LHCN-M2 (cell line): ENCODE data around the gene FOSB. TPM values are rescaled to one million over a fixed set of nuclear protein-coding genes. Genes with fewer than 3 reads are reported as not detected.

Source experiments
- DNase-seq: peaks from one replicate; pipeline ENCODE4 v3.0.0-alpha.2; 2012; ENCODE audit warnings: low read depth
- total RNA-seq: library from RNA; depleted of rRNA; stranded (reverse); fragments of >200 nt; gene quantifications from 2 replicates; pipeline ENCODE4 v1.2.3, GENCODE V29; 2014; rRNA removed

Gene FOSB
- total RNA-seq, 1 experiment from 2014 or later, result 0.34 TPM

GRCh38 chr19:45522010-45522941 is 54.5 kb downstream of the FOSB start:
- DNase-seq, result no peak

DNA sequence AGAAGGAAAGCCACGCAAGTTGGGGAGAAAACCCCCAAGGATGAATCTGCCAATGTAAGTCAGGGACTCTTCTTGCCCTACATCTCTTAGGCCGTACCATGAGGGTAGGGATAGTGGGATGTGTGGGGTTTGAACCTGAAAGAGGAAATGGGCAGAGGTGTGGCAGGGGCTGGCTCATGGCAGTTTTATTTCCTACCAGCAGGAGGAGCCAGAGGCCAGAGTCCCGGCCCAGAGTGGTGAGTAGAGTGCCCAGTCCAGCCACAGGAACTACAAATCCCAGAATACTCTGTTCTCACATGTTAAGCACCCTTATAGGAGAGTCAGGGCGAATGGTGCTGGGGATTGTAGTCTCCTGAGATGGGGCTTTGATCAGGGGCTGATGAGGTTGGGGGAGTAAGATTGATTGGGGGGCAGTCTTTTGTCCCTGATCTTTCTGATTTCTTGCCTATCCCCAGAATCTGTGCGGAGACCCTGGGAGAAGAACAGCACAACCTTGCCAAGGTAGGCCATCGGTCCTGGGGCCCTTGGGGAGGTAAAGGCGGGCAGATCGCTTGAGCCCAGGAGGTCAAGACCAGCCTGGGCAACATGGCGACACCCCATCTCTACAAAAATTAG is 56.0 kb downstream of the FOSB start:
- peak; percentile 85 for DNase-seq

DNA sequence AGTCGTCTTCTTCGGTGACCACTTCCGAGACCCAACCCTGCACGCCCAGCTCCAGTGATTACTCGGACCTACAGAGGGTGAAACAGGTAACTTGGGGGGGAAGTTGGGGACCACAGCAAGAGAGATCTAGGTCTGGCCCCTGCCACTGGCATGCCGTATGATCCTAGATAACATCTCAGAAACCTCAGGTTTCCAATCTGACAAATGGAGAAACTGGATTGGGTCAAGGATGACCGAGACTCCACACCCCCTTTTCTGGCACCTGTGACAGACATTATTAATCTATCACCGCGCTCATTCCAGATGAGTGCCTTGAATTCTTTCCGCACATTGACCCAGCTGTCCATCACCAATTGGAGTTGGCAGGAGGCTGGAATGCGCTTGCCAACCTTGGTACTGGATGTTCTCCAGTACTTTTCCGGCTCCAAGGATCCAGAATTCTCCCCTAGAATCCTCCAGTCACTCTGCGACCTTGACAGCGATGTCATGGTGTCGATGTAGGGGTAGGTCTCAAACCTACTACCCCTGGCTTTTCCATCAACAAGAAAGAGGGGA is 56.9 kb downstream of the FOSB start:
- DNase-seq, result no peak

Other genes with a start within 250 kb of the FOSB start
- gene EXOC3L2, start 222.6 kb upstream of the FOSB start, total RNA-seq, result not detected in 2 replicates
- 11.0 and 15.5 TPM in 2 replicates for gene MARK4, start 216.7 kb upstream of the FOSB start, total RNA-seq
- gene CKM, start 145.1 kb upstream of the FOSB start, total RNA-seq, result not detected in 2 replicates
- not detected in 2 replicates for gene KLC3, start 127.2 kb upstream of the FOSB start, total RNA-seq
- 29.2 and 30.6 TPM in 2 replicates for gene ERCC2, start 97.4 kb upstream of the FOSB start, total RNA-seq
- 0.64 and 0.92 TPM in 2 replicates for gene PPP1R13L, start 62.9 kb upstream of the FOSB start, total RNA-seq
- gene POLR1G, start 61.4 kb upstream of the FOSB start, total RNA-seq, result 21.4 and 24.6 TPM in 2 replicates
- 132 and 148 TPM in 2 replicates for gene ERCC1, start 44.1 kb upstream of the FOSB start, total RNA-seq
- gene RTN2, start 29.1 kb downstream of the FOSB start, total RNA-seq, result 22.9 and 39.7 TPM in 2 replicates
- 1.7 and 2.4 TPM in 2 replicates for gene PPM1N, start 30.4 kb downstream of the FOSB start, total RNA-seq
- 102 and 127 TPM in 2 replicates for gene VASP, start 39.5 kb downstream of the FOSB start, total RNA-seq
- gene OPA3, start 116.8 kb downstream of the FOSB start, total RNA-seq, result 13.7 and 18.2 TPM in 2 replicates
- not detected in 2 replicates for gene GPR4, start 134.2 kb downstream of the FOSB start, total RNA-seq
- gene EML2, start 171.4 kb downstream of the FOSB start, total RNA-seq, result 17.8 and 20.1 TPM in 2 replicates
- gene GIPR, start 200.2 kb downstream of the FOSB start, total RNA-seq, result not detected in 2 replicates
- gene SNRPD2, start 224.0 kb downstream of the FOSB start, total RNA-seq, result 208 and 273 TPM in 2 replicates
- gene QPCTL, start 224.7 kb downstream of the FOSB start, total RNA-seq, result 12.8 and 16.6 TPM in 2 replicates